Neural cell (in vitro differentiated cells): Measurements from ENCODE around the gene PGBD4.

Experiments
- POLR2AphosphoS5 ChIP-seq: IDR thresholded peaks from 2 replicates; pipeline ENCODE4 v1.6.1; 2012
- TF ChIP-seq, protein P1 (sequence below): fragments of 450-650 bp; IDR thresholded peaks from 2 replicates; pipeline ENCODE4 v1.5.1; 2014; ENCODE audit warnings: antibody characterized with exemption, mild to moderate bottlenecking, moderate library complexity; ENCODE audit not compliant: poor library complexity, severe bottlenecking

DNA sequence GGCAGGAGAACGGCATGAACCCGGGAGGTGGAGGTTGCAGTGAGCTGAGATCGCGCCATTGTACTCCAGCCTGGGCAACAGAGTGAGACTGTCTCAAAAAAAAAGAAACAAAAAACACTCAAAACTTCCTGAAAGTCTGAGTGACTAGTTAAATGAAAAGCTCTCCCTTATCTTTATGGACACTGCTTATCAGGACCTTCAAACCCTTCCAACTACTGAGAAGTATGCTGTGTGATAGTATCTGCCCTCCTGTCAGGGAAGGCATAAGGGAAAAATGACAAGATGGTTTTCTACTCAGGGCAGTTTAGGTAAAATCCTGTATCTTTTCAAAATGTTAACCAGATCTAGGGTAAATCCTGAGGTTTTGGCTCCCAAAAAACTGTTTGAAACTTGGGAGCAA, 22.0 kb upstream of the PGBD4 start:
- TF ChIP-seq POLR2AphosphoS5: no peak
- TF ChIP-seq, protein P1, sequence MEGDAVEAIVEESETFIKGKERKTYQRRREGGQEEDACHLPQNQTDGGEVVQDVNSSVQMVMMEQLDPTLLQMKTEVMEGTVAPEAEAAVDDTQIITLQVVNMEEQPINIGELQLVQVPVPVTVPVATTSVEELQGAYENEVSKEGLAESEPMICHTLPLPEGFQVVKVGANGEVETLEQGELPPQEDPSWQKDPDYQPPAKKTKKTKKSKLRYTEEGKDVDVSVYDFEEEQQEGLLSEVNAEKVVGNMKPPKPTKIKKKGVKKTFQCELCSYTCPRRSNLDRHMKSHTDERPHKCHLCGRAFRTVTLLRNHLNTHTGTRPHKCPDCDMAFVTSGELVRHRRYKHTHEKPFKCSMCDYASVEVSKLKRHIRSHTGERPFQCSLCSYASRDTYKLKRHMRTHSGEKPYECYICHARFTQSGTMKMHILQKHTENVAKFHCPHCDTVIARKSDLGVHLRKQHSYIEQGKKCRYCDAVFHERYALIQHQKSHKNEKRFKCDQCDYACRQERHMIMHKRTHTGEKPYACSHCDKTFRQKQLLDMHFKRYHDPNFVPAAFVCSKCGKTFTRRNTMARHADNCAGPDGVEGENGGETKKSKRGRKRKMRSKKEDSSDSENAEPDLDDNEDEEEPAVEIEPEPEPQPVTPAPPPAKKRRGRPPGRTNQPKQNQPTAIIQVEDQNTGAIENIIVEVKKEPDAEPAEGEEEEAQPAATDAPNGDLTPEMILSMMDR: no peak
